Renal pelvis (tissue), 4 donors: ENCODE data around the gene SGMS1. TPM values are rescaled to one million over a fixed set of nuclear protein-coding genes. Genes with fewer than 3 reads are reported as not detected.
"Not testable (repeated sequence)": the region's sequence is repeated elsewhere in the genome, so short reads cannot be mapped to it uniquely, and the experiment has no call there.

Experiments
- DNase-seq: peaks from one replicate; pipeline ENCODE4 v3.0.0-alpha.2; 2013
- polyA plus RNA-seq, 3 donors: library from polyadenylated mRNA; unstranded; fragments of 120-200 nt; gene quantifications; one replicate each; pipeline ENCODE4 v1.2.1, GENCODE V29; 2013; ENCODE audit not compliant: insufficient read length in 3 of 3

SGMS1 gene
- polyA plus RNA-seq, 3 donors: 50.6 to 55.1 (median 53.0) TPM

- DNase-seq: no peak
Measured at GRCh38 chr10:50426485-50426884, 197.3 kb downstream of the SGMS1 start.

GRCh38 chr10:50425215-50425614 lies 198.5 kb downstream of the SGMS1 start:
- DNase-seq: not testable (repeated sequence)

GRCh38 chr10:50423448-50423847 lies 200.3 kb downstream of the SGMS1 start:
- no peak for DNase-seq

- DNase-seq: no peak
Measured at GRCh38 chr10:50422259-50422658, 201.5 kb downstream of the SGMS1 start.

- DNase-seq: peak; percentile 68
Measured at GRCh38 chr10:50421026-50421719, 202.6 kb downstream of the SGMS1 start.

- no peak for DNase-seq
Measured at GRCh38 chr10:50420196-50420595, 203.6 kb downstream of the SGMS1 start.

GRCh38 chr10:50419756-50420155 lies 204.0 kb downstream of the SGMS1 start:
- no peak for DNase-seq

GRCh38 chr10:50419091-50419490 lies 204.7 kb downstream of the SGMS1 start:
- no peak for DNase-seq

- DNase-seq: peak; percentile 48
Measured at GRCh38 chr10:50417886-50418830, 205.6 kb downstream of the SGMS1 start.

- no peak for DNase-seq
Measured at GRCh38 chr10:50417486-50417885, 206.3 kb downstream of the SGMS1 start.

GRCh38 chr10:50416881-50417280 lies 206.9 kb downstream of the SGMS1 start:
- DNase-seq: no peak

- no peak for DNase-seq
Measured at GRCh38 chr10:50416181-50416824, 207.5 kb downstream of the SGMS1 start.

- no peak for DNase-seq
Measured at GRCh38 chr10:50415292-50415691, 208.5 kb downstream of the SGMS1 start.

GRCh38 chr10:50410066-50410811 lies 213.5 kb downstream of the SGMS1 start:
- no peak for DNase-seq

- no peak for DNase-seq
Measured at GRCh38 chr10:50407076-50407801, 216.5 kb downstream of the SGMS1 start.

GRCh38 chr10:50406457-50407070 lies 217.2 kb downstream of the SGMS1 start:
- no peak for DNase-seq

- DNase-seq: no peak
Measured at GRCh38 chr10:50405723-50406122, 218.0 kb downstream of the SGMS1 start.

GRCh38 chr10:50404021-50404773 lies 219.6 kb downstream of the SGMS1 start:
- no peak for DNase-seq

GRCh38 chr10:50403074-50403473 lies 220.7 kb downstream of the SGMS1 start:
- DNase-seq: no peak

- DNase-seq: no peak
Measured at GRCh38 chr10:50402466-50402865, 221.3 kb downstream of the SGMS1 start.
